COLO668 (cell line): ENCODE results near the gene TPCN2.

Source experiments
- DNase-seq: peaks from one replicate; lab custom pipeline; 2025; ENCODE audit not compliant: unreplicated experiment; lab: John Stamatoyannopoulos, UW

TPCN2 gene

DNA sequence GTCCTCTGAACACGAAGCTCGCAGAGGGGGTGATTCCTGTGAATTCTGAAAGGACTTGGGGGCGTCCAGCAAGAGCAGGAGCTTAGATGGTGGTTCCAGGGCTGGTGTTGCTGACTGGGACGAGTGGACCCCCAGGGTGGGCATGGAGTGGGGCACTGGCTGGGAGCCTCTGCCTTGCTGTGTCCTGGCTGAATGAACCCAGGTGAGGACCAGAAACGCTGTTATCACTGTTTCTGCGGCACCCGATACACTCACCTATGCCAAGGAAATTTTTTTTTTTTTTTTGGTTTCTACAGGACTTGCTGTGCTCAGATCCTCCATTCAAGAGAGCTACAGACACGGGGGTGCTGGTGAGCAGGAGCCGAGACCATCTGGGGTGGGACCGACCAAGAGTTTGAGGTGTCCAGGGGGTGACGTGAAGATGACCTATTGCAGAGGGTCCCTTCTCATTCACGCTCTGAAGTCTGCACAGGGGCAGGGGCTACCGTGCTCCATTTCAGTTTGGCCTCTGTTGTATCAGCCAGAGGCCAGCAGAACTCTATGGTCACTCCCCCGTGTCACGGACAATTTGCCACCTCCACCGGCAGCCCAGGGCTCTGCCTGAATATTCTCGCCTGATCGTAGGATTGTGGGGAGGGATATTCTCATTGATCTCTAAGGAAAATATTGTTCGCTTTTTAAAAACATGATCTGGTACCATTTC, 110.6 kb downstream of the TPCN2 start:
- DNase-seq: no peak

DNA sequence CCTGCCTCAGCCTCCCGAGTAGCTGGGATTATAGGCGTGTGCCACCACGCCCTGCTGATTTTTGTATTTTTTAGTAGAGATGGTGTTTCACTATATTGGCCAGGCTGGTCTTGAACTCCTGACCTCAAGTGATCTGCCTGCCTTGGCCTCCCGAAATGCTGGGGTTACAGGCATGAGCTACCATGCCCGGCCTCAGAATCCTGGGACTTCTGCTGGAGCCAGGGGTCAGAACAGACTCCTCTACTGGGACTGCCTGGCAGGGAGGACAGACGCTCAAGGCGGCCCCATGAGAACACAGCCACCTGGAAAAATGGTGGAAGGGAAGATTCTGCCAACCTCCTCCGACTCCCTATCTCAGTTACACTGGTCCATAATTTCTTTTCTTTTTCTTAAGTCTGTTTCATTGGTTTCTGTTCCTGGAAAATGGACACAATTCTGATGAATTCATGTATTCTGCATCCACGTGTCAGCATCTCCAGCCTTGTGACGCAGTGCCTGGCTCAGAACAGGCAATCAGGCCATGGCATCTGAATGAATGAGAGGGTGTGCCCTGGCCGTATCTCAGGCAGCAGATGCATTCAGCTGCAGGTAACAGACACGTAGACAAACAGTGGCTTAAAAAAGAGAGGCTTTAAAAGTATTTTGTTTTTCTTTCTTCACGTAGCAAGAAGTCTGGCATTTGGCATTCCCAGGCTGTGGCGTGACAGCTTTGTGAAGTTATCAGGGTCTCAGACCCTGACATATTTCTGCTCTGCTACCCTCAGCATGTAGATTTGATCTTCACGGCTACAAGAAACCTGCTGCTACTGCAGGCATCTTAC, 111.8 kb downstream of the TPCN2 start:
- DNase-seq: no peak

DNA sequence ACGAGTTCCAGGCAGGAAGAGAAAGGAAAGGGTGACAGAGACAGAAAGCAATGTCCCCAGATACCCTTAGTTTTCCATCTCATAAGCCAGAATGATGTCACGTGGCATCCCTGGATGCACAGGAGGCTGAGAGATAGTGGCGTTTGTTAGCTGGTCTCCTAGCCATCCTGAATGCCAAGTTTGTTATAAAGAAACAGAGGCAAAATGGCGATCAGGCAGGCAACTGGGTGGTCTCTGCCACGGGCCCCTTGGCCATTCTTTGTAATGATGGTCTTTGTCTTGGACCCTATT, 112.3 kb downstream of the TPCN2 start:
- DNase-seq: no peak

DNA sequence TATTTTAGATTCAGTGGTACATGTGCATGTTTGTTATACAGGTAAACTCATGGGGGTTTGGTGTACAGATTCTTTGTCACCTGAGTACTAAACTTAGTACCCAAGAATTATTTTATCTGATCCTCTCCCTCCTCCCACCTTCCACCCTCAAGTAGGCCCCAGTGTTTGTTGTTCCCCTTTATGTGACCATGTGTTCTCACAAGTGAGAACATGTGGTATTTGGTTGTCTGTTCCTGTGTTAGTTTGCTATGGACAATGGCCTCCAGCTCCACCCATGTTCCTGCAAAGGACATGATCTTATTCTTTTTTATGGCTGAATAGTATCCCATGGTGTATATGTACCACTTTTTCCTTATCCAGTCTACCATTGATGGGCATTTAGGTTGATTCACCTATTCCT, 113.8 kb downstream of the TPCN2 start:
- DNase-seq: no peak

DNA sequence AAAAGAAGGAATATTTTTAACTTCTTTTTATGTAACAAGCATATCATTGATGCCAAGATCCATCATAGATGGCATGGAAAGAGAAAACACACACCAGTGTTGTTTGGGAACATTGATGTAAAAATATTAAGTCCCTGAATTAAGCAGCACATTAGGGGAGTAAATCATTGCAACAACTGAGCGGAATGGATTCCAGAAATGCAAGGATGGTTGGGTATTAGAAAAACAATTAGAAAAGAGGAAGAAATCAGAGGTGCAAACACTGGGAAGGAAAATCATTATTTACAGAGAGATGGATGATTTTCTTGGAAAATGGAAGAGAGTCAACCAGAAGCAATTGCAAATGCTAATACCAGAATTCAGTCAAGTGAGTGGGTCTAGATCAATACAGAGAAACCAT, 115.1 kb downstream of the TPCN2 start:
- DNase-seq: no peak

DNA sequence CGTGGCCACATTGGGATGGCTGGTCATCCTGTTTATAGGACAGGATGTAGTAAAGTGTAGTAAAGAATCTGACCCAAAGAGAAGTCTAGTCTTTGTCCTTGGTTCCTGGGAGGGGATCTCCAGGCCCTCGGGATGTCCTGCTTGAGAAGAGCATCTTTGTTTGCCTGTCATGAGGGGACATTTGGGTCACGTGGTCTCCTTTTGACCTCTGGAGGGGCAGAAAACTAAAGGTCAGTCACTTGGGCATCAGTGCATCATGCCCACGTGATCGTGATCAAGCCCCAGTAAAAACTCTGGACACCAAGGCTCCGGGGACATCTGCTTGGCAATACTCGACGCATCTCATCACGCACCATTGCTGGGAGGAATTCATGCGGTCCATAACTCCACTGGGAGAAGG, 116.1 kb downstream of the TPCN2 start:
- DNase-seq: no peak

DNA sequence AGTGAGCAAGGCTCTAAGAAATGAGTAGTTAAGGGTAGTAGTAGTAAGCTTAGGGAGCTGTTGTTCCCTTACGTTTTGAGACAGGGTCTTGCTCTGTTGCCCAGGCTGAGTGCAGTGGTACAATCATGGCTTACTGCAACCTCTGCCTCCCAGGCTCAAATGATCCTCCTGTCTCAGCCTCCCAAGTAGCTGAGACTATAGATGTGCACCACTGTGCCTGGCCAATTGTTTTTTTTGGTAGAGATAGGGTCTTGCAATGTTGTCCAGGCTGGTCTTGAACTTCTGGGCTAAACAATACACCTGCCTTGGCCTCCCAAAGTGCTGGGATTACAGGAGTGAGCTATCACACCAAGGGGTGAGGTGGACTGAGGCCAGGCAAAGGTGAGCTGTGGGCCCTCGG, 117.0 kb downstream of the TPCN2 start:
- DNase-seq: no peak

DNA sequence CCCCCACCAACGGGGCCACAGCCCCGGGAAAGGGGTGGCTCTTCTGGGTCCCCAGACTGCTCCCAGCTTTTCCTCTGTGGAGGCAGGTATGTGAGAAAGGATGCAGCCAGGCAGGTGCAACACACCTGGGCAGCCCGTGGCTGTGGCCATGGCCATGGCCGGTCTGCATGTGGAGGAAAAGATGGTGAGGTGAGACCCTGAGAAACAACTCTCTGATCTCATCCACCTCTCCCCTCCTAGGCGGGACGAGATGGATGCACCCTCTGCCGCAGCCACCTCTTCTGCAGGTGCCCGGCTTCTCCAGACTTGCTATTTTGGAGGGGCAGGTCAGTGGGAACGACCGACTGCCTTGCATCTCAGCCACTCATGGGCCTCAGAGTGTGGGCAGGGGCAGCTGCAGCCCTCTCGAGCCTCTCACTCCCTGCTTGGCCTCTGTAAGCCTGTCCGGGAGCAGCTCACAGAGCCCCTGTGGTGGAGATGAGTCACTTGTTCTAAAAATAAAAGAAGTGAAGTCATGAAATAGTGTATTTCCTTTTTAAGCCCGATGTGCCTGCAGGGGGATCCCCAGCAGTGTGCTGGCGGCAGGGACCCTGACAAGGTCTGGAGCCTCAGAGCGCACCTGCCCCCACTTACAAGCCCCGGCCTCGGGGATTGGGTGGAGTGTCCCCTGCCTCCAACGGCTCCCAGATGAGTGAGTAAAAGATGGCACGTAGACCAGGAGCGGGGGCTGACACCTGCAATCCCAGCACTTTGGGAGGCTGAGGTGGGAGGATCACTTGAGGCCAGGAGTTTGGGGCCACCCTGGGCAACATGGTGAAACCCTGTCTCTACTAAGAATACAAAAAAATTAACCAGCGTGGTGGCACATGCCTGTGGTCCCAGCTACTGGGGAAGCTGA, 117.7 kb downstream of the TPCN2 start:
- DNase-seq: peak; percentile 40

DNA sequence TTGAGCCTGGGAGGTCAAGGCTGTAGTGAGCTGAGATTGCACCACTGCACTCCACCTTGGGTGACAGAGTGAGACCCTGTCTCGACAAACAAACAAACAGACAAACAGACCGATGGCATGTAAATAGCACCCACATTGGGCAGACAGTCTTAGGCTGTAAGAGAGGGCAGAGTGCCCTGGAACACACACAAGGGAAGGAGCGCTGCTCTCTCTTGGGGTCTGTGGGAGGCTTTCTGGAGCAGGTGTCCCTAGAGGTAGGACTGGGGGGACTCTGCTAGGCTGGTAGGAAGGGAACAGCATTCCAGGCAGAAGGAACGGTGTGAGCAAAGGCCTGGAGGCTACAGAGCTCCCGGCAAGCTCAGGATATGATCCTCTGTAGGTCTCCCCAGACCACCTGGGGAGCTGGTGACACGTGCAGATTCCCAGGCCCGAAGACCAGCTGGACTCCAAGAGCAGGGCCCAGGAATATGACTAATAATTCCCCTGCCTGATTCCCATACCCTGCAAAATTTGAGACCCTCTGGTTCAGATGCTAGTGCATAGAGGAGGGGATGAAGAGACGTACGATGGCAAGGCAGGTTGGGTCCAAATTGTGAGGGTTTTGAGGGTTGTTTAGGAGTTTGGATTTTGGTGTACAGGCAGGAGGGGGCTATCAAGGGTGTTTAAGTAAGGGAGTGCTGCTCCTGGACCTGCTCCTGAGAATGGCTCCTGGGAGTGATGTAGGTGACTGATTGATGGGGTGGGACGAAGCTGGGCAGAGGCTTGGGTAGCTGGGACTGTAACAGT, 118.6 kb downstream of the TPCN2 start:
- no peak for DNase-seq

DNA sequence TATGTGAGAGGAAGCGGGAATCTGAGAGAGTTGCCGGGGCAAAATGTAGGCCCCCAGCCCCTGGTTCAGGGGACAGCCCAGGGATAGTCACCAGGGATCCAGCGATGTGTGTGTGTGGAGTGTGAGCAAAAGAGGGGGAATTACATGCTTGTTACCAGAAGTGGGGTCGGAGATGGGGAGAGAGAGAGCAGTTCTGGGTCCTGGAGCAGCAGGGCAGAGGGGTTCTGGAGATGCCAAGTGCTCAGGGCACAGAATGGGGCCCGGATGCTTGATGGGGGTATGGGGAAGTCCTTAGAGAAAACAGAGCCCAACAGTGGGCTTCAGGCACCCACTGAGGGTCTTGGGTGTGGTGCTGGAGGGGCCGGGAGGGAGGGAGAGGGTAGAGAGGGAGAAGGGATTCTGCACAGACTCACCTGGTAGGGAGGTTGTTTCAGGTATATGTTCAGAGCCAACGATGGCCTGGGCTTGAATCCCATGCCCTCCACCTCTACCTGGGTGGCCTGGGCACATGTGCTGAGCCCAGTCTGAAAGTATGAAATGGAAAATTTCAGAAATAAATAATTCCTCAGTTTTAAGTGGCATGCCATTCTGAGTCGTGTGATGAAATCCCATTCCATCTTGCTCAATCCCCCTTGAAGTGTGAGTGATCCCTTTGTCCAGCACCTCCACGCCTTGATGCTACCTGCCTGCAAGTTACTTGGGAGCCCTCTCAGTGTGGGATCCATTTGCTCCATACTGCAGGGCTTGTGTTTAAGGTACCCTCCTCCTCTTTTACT, 119.4 kb downstream of the TPCN2 start:
- DNase-seq: no peak

DNA sequence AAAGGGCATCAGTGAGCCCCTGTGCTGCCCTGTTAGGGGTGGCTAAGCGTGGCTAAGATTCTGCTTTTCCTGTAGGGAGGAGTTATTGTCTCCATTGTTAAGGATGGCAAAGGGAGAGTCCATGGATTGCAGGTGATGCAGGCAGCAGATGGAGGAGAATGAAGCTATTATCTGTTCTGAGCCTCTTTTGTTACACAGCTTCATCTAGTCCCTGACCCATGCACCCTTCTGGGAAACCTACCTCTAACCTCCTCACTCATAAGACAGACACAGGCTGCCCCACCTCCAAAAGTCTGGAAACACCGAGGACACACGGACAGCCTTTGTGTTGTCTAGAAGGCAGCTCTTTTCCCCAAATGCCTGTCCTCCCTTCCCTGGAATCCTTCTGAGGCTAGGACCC, 120.7 kb downstream of the TPCN2 start:
- no peak for DNase-seq

DNA sequence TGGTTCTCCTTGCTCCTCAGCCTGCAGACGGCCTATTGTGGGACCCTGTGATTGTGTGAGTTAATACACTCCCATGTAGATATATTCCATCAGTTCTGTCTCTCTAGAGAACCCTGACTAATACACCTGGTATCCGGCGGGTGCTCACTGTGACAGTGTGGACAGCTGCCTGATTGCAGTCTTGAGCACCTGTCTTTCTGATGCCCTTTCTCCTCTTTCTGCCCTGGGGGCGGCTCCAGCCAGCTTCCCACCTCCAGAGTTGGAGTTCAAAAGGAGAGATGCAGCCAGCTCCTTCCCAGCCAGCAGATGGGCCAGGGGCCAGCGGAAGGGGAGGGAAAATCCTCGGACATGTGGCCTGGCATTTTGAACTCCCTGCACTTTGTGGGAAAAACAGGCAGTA, 122.0 kb downstream of the TPCN2 start:
- DNase-seq: peak; percentile 20

DNA sequence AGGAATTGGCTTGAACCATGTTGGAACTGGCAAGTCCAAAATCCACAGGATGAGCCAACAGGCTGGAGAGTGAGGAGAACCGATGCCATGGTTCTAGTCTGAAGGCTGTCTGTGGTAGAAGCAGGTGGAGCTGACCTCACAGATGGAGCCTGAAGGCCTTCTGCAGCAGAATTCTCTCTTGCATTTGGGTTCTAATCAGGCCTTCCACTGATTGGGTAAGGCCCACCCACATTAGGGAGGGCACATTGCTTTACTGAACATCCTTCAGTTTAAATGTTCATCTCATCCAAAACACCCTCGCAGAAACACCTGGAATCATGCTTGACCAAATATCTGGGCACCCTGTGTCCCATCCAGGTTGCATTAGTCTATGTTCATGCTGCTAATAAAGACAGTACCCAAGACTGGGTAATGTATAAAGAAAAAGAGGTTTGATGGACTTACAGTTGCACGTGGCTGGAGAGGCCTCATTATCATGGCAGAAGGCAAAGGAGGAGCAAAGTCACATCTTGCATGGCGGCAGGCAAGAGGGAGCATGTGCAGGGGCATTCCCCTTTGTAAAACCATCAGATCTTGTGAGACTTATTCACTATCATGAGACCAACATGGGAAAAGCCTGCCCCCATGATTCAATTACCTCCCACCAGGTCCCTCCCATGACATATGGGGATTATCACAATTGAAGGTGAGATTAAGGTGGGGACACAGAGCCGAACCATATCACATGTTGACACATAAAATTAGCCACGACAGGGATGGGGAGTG, 122.9 kb downstream of the TPCN2 start:
- no peak for DNase-seq

DNA sequence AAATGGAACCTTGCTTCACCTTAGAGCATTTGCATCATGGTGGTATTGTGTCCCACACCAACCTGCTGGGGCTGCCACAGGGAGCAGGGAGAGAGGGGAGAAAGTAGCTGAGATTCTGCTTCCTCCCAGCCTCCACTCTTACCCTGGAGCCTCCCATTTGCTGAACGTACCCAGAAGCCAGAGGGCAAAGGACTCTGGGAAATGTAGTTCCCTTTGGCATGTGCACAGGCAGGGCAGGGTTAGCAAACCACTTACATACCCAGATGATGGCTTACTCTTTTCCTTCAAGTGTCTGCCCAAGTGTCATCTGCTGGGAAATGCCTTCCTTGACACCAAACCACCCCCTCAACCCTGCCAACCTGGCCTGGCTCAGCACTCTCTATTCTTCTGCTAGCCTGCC, 123.9 kb downstream of the TPCN2 start:
- no peak for DNase-seq

DNA sequence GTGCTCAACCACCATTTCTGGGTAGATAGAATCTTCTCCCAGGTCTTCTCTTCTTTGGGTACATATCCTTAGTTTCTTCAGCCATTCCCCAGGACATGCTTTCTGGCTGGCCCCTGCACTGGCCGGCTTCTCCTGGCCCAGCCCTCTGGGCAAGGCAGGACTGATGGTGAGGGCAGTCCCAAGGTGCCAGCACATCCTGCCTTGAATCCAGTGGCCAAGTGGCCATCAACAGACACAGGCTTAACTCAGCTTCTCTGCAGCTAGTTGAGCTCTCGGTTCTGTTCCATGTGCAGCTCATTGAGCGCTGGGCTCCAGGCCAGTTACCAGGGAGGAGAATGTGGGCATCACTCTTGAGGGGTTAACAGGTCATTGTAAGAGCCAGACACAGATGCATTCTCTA, 124.6 kb downstream of the TPCN2 start:
- DNase-seq: no peak

DNA sequence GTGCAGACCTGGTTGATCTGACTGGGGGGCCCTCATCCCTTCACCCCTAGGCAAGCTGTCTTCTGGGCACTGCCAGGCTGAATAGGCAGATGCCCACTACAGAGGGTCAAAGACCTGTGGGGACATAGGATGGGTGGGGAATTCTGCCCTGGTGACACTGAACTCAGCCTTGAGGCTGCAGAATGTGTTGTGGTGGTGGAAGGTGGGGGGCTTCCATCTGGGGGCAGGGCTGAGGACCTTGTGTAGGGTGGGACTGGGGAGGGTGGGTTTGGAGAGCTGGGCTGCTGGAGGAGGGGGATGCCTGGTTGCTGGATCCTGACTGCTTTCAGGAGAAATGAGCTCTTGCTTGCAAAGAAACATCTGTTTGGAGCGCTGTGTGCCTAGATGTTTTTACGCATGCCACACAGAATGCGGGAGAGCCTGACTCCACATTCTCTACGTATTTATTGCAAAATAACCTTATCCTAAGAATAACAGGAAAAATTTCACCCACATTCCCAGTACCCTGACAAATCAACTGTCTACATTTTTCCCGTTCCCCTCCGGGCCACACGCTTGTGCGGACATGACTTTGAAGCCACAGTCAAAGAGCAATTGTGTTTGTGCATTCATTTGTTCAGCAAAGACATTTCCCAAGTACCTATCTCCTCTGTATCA, 125.3 kb downstream of the TPCN2 start:
- DNase-seq: no peak

DNA sequence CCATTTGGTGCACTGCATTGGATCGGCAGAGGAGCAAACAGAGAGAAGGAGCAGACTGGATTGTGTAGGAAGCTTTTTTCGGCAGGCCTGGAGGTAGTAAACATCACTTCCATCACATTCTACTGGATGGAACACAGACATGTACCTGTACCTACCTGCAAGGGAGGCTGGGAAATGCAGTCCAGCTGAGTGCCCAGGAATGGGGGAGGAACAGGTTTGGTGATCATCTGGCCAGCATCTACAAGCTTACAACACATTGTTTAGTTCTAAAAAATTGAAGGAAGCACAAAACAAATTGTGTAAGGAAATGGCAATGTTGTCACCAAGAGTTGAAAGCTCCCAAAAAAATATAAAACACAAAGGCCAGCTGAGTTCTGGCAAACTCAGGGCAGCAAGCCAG, 126.1 kb downstream of the TPCN2 start:
- DNase-seq: no peak

DNA sequence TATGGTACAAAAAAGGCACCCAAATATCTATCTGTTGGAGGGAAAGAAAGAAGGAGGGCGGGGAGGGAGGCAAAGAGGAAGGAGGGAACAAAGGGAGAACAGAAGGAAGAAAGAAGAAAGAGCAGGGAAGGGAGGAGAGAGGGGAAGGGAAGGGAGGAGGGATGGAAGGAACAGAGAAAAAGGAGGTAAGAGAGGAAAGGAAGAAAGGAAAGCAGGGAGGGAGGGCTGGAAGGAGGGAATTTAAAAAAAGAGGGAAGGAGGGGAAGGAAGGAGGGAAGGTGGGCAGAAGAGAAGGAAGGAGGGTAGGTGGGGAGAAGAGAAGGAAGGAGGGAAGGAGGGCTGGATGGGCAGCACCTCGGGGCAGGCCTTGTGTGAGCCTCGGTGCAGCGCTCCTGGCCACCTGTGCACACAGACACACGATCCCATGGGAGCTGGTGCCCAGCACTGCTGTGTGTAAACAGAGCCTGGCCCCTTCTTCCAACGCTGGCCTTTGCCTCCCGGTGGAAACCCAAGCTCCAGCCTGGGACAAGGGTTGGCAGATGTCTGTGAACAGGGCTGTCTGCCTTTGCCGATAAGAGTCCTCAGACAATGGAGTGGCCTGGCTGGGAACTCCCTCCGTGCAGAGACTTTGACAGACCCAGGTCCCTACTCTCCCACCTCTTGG, 130.2 kb downstream of the TPCN2 start:
- DNase-seq: peak; percentile 70

DNA sequence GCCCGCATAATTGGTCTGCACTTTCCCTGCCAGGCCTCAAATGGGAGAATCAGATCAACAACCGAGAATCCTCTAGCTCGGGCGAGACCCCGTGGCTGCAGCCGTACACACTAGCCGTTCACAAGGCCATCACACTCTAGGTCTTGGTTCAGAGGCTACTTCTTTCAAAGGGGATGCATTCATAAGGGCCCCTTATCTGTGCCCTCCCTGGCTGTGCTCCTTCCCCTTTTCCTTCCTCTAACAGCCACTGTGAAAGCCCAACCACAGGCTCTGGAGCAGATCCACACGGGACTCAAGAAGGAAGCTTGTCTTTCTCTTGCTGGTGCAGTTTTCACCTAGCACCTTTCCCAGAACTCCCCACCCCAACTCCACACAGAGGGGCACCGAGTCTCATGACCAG, 131.5 kb downstream of the TPCN2 start:
- no peak for DNase-seq
